ENCODE measurements around the gene BAZ2B. TPM values are rescaled to one million over a fixed set of nuclear protein-coding genes. Genes with fewer than 3 reads are reported as not detected.
"Not testable (repeated sequence)": the region's sequence is repeated elsewhere in the genome, so short reads cannot be mapped to it uniquely, and the experiment has no call there.

The BAZ2B gene
- polyA plus RNA-seq, 2 of the 4 experiments (the other 2 are of a cell fraction): 19.6 to 50.6 TPM

GRCh38 chr2:159539701-159540100 is 76.6 kb downstream of the BAZ2B start:
- DNase-seq (ENCODE audit: low read depth in 1 of 2, low spot score in 1 of 2) (no peak), ATAC-seq (no peak), FAIRE-seq (no peak)
- POLR2A ChIA-PET: no interaction called here
- WGBS (ENCODE audit: missing lambda C conversion rate): 82% methylated on average over 1 of the region's 1 CpG
- H3K27ac ChIP-seq: no peak overlapping the region
- H3K4me2 ChIP-seq: no peak overlapping the region
- CTCF ChIA-PET: interaction anchor here (0.8 kb wide), 1 partner anchor 44 kb away, joined by 3 read pairs; no protein-coding TSS in a partner anchor
- H3K4me3 ChIP-seq: no peak overlapping the region
- no peaks in the 10 kb centered on the region for H3K4me1 ChIP-seq
- H3K9me3 ChIP-seq: peaks cover 15% of the 10 kb centered on the region
- TF ChIP-seq MYC (IDR thresholded peaks at IDR 0.05; ENCODE audit: borderline replicate concordance, low read length) (no peak), EHF (CRISPR knock-in tag; IDR thresholded peaks at IDR 0.05) (no peak), JUN (IDR thresholded peaks at IDR 0.05) (no peak), CHD2 (IDR thresholded peaks at IDR 0.05; ENCODE audit: low read length, partially characterized antibody) (no peak), ATOH8 (CRISPR knock-in tag; IDR thresholded peaks at IDR 0.05; ENCODE audit: low read depth) (no peak), CBX8 (IDR thresholded peaks at IDR 0.05) (no peak), BHLHE40 (IDR thresholded peaks at IDR 0.05; ENCODE audit: low read depth, low read length) (no peak), HES2 (IDR thresholded peaks at IDR 0.05) (no peak), HOXB13 (CRISPR knock-in tag; IDR thresholded peaks at IDR 0.05; ENCODE audit: low read depth) (no peak), RFX5 (IDR thresholded peaks at IDR 0.05) (no peak)

GRCh38 chr2:159538801-159539200 is 77.5 kb downstream of the BAZ2B start:
- Histone ChIP-seq H3K9me3 (peaks cover 15% of the 10 kb centered on the region), H3K27ac (no peak overlapping the region), H3K4me3 (no peak overlapping the region), H3K4me2 (no peak overlapping the region), H3K4me1 (no peaks in the 10 kb centered on the region)
- TF ChIP-seq USF2 (IDR thresholded peaks at IDR 0.05) (no peak), MAFK (IDR thresholded peaks at IDR 0.05; ENCODE audit: partially characterized antibody) (peak; percentile 54), ZFP36 (IDR thresholded peaks at IDR 0.05; ENCODE audit: borderline replicate concordance, partially characterized antibody) (no peak), FOSB (CRISPR knock-in tag; IDR thresholded peaks at IDR 0.05) (no peak), HEYL (CRISPR knock-in tag; IDR thresholded peaks at IDR 0.05) (no peak), HMGXB4 (CRISPR knock-in tag; IDR thresholded peaks at IDR 0.05; ENCODE audit: borderline replicate concordance) (no peak)
- POLR2A ChIA-PET: no interaction called here
- CTCF ChIA-PET: no interaction called here
- WGBS (ENCODE audit: missing lambda C conversion rate): 95% methylated on average over 3 of the region's 3 CpGs
- FAIRE-seq (no peak), ATAC-seq (no peak), DNase-seq (ENCODE audit: low read depth in 1 of 2, low spot score in 1 of 2) (no peak)

GRCh38 chr2:159535261-159535660 is 81.1 kb downstream of the BAZ2B start:
- WGBS (ENCODE audit: missing lambda C conversion rate): 82% methylated on average over 4 of the region's 4 CpGs
- H3K27ac ChIP-seq; DNase-seq (ENCODE audit: low read depth in 1 of 2, low spot score in 1 of 2); H3K4me3 ChIP-seq; H3K4me1 ChIP-seq; POLR2A ChIA-PET; H3K4me2 ChIP-seq; FAIRE-seq; ATAC-seq; H3K9me3 ChIP-seq: not testable (repeated sequence)
- CTCF ChIA-PET: interaction anchor here (0.8 kb wide), 1 partner anchor 10 kb away, joined by 3 read pairs; no protein-coding TSS in a partner anchor

- ATAC-seq (no peak), DNase-seq (ENCODE audit: low read depth in 1 of 2, low spot score in 1 of 2) (no peak), FAIRE-seq (no peak)
- TF ChIP-seq ESRRA (IDR thresholded peaks at IDR 0.05; ENCODE audit: borderline replicate concordance, low read length): no peak
- no peak for TF ChIP-seq HDAC2 (IDR thresholded peaks at IDR 0.05)
- no peak for TF ChIP-seq ZNF302 (CRISPR knock-in tag; IDR thresholded peaks at IDR 0.05)
- TF ChIP-seq KDM1A (IDR thresholded peaks at IDR 0.05; ENCODE audit: low read depth): no peak
- no peak for TF ChIP-seq PHF8 (IDR thresholded peaks at IDR 0.05; ENCODE audit: borderline replicate concordance, low read depth)
- no peak for TF ChIP-seq PBX3 (IDR thresholded peaks at IDR 0.05)
- Histone ChIP-seq H3K9me3 (no peaks in the 10 kb centered on the region), H3K4me2 (no peak overlapping the region), H3K27ac (no peak overlapping the region), H3K4me3 (no peak overlapping the region), H3K4me1 (no peaks in the 10 kb centered on the region)
- ChIA-PET POLR2A (no interaction called here), CTCF (no interaction called here)
- 96% methylated on average over 1 of the region's 1 CpG for WGBS (ENCODE audit: missing lambda C conversion rate)
Observed at GRCh38 chr2:159531475-159531874, 84.9 kb downstream of the BAZ2B start.

Measured in A549 (cell line).